ENCODE results near the gene CCDC34.
"Not testable (repeated sequence)": the region's sequence is repeated elsewhere in the genome, so short reads cannot be mapped to it uniquely, and the experiment has no call there.

Gene CCDC34

DNA sequence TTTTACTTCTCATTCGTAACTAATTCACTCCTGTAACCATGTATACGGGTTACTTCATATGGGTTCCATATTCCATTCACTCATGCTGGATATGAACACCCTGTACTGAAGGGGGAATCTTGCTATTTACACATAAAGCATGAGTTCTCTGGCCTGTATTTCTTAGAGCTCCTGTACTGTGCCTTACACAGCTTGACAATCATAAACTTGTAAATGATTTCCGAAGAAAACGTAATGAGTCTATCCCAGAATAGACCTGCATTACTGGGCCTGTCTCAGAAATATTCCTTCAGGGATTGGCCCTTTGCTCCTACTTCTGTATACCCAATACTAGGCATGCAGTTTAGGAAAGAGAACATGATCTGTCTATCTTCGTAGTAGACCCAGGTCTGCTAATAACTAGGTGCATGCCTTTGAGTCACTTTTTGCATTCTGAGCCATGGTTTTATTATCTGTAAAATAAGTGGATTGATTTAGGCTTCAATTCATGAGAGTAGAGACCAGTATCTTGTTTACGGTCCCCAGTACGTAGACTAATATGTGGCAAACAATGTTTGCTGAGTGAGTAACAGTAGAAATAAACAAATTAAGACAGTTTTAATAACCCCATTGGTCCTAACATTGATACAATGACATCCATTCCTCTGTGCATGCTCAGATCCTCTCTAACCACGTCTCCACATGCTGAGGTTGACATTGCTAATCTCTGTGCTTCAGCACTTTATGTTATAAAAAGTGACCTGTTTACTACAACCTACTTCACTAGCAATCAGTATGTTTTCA lies 1.2 kb downstream of the CCDC34 start:
- DNase-seq = no peak

DNA sequence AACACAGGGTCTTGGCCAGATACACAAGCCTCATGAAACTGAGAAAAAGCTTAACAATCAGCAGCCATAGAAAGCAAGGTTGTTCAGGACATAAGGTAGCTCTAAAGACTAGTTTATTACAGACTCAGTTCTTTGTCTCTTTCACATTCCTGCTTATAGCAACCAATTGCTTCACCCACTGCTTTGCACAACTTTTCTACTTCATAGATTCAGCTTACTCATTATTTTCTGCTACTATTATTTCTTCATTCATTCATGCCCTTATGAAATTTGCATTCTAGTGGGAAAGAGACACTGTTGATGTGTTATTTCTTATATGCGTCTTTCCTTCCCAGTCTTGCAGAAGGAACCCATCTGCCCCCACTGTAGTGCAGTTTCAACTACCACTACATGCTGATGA lies 4.7 kb downstream of the CCDC34 start:
- DNase-seq = no peak

DNA sequence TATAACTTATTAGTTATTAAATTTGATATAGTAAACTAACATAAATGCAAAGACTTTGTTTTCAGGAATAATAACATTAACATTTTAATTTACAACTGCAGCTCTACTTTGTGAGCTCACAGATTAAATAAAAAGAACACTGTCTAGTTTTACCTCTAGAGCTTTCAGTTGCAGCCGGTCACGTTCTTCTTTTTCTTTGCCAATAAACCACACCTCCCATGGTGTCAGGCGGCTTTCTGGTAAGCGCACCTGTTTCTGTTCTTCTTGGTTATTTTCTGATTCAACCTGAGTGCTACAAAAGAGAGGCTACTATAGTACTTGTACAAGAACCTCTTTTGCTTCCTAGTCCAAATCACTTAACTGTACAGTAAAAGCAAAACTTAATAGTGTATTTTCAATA lies 5.8 kb downstream of the CCDC34 start:
- no peak for DNase-seq

DNA sequence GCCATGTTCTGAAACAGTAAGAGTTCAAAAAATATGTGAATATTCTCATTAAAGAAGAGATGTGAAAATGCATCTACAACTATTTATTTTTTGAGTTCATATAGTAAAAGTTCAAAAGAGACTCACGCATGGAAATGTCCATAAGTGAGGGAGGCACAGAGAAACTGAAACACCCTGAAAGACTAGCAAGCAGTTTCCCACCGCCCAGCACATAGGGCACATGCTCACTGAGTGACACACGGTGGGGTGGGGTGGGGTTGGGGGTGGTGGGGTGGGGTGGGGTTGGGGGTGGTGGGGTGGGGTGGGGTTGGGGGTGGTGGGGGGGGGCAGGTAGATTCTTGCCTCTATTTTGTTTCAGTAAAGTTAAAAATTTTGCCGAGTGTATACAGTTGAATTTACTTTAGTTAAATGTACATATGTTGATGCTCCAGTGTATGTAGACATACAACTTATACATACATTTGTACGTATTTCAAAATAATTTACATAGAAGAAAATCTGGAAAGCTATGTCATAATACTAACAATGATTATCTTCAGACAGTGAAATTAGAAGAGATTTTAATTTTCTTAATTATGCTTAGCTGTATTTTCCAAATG lies 6.3 kb downstream of the CCDC34 start:
- DNase-seq = no peak

DNA sequence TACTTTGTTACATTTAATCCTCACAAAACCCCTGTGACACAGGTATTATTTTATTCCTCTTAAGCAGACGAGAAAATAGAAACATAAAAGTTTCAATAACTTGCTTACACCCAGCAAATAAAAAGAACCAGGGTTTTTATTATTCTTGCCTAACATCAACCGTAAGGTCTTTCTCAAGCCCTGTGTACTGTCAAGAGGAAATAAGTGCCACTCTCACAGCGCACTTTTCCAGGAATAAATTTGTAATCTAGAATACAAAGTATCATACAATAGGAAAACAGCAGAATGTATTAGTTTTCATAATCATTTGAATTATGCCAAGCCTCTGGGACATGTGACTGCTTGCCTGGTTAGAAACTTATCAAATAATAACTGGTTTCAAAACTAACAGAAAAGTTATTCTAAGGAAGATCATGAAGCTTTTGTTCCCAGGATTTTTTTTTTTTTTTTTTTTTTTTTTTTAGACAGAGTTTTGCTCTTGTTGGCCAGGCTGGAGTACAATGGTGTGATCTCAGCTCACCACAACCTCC lies 7.4 kb downstream of the CCDC34 start:
- no peak for DNase-seq

DNA sequence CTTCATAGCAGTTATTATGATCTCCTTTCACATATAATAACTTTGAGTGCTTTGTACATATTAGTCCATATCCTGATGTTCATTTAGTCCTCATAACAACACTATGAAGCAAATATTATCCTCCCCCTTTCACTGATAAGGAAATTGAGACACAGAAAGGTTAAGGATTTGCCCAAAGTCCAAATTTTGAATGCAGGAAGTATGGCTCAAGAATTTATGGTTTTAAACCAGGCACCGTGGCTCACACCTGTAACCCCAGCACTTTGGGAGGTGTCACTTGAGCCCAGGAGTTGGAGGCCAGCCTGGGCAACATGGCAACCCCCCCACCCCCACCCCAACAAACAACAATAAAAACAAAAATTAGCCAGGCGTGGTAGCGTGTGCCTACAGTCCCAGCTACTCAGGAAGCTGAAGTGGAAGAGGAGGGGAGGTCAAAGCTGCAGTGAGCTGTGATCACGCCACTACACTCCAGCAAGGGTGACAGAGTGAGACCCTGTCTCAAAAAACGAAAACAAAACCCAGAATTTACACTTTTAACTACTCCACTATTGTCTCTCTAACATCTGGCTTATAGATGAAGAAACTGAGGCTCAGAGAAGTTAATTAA lies 8.6 kb downstream of the CCDC34 start:
- DNase-seq = no peak

DNA sequence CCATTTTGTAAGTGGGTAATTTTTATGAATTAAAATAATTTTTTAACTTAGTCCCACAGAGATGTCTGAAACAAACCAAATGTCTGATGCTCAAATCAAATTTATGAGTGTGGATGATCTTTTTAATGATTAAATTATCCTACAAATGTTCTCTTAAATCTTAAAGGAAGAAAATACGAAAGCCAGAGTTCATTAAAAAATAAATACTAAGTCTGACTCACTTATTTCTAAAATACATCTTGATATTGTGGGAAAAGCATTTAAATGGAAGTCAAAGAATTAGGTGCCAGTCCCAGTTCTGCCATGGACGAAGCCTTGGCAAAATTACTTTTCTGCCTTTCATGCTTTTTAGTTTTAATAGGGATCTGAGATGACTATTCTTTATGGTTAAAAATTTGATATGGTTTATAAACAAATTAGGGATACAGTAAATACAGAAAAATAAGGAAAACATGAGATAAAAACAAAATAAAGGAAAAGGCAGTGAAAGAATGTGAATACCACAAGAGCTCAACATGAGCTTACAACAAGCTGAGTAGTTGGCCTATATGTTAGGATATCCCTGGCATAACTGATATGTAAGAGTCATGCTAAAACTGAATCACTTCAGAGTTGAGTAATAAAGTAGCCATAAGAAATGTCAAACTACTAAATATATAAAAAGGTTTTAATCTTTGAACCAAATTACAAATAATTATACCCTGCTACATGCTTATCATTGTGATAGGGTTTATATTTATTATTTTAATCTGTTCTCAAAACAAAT lies 9.2 kb downstream of the CCDC34 start:
- no peak for DNase-seq

DNA sequence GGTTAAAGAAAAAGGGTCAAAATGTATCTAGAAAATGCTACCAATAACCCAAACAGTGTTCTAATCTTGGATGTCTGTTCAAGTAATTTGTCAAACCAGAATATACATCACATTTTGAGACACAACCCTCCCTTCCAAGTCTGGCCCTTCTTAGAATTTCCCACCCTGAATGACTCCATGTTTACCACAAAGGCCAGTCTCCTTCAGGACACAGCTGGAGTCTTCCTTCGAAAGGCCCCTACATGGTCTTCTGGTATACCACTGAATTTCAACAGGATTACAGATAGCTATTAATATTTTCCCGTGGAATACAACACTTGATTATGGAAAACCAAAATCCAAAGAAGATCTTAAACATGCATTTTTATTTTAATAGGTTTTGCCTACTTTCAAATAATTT lies 10.2 kb downstream of the CCDC34 start:
- no peak for DNase-seq

DNA sequence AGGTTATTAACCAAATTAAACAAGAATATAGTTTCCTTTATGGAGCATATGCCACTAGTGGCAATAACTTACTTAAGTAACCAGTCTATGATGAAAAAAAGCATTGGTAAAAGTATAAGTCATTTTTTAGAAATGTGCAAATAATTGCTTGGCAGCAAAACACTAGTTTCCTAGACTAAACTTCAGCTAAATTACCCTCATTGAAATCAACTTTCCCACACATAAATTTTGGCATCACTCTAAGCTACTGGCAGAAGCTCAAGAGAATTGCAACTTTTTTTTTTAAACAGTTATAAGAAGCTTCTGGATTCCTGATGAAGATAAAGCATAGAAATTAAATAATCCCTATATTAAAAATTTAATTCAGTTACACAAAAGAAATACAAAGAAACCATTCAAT lies 12.5 kb downstream of the CCDC34 start:
- no peak for DNase-seq

DNA sequence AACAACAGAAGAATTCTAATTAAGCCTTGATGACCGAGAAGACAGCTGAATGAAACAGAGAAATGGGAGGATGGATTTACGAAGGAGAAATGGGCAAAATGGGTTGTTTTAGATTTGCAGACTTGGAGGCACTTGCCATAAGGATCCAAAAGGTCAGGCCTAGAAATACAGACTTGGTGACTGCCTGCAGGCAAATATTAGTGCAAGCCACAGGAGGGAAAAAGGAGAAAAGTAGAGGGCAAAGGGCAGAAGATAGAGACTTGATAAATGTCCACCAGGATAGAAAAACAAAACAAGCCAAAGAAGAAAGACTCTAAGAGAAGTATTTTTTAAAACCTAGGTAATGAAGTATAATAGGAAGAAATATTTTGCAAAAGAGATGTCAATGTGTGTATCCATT lies 13.1 kb downstream of the CCDC34 start:
- DNase-seq = no peak

DNA sequence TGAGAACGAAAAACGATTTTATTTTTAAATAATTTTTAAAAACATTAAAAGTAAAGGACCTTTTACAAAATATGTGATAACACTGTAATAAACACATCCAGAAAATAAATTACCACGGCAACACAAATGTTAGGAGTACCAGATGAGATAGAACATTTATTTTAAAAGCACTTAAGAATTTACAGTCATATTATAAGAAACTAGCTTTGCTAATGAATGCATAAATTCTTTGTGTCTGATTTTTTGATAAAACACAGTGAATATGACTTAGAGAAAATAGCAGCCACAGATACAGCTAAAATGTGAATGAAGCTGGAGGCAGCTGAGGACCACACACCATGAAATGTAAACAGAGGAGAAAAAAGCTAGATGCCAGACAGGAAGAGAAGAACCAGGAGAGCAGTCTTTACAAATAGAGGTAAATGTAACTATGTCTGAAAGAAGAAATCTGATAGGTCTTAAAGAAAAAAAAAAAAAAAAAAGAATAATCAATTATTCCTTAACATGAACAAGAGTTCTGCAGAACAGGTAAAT lies 14.6 kb downstream of the CCDC34 start:
- no peak for DNase-seq

DNA sequence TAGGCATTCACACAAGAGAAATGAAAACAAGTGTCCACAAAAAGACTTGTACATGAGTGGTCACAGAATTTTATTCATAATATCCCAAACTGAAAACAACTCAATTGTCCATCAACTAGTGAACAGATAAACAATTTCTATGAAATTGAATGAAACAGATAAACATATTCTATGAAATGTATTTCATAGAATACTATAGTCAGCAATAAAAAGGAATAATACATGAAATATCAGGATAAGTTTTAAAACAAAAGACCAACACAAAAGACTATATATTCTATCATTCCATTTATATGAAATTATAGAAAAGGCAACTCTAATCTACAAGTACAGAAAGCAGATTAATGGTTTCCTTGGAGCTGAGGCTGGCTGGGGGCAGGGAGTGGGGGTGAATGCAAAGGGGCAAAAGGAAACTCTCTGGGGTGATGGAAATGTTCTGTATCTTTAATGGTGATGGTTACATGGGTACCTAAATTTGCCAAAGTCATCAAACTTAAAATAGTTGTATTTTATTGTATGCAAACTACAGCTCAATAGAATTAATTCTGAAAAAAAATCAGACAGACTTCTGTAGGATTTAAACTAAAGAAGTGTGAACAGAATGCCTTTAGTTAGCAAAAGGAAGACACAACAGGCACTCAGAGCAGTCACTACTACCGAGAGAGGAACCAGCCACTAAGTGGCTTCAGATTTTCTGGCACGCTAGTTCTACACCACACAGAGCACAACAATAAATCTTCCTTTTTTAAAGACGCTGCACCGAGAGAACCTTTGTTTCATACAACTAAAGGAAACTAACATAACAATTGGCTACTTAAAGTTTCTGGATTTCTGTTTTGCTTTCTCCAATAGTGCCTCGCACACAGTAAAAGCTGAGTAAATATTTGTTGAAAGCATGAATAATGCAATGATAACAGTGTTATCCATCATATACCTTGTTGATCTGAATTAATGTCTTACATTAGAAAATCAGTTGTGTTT lies 15.4 kb downstream of the CCDC34 start:
- DNase-seq = no peak

DNA sequence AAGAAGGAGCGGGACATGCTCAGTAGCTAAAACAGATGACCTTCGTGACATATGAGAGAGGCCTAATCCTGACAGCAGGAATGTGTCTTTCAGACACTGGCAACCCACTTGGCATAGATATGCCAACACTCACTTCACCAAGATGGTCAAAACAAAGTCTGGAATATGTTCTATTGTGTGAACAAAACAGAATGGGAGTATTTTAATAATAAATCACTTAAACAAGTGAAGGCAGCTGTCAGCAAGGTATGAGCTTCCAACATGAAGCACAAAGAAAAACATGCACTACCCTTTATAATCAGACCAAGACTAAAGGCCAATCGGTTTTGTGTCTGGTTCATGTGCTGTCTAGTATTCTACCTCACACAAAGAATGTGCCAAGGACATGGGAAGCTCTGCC lies 23.1 kb downstream of the CCDC34 start:
- no peak for DNase-seq

DNA sequence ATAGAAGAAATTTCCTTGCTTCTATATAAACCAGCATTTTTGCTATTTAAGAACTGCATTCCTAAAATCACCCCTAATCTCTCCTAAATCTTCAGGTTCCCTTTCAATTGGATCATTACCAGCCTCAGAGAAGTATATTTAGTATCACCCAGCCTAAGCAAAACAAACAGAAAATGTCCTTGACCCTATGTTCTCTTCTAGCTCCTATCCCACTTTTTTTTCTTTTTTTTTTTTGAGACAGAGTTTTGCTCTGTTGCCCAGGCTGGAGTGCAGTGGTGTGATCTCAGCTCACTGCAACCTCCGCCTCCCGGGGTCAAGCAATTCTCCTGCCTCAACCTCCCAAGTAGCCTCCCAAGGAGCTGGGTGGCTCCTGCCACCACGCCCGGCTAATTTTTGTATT lies 28.3 kb downstream of the CCDC34 start:
- DNase-seq = not testable (repeated sequence)

DNA sequence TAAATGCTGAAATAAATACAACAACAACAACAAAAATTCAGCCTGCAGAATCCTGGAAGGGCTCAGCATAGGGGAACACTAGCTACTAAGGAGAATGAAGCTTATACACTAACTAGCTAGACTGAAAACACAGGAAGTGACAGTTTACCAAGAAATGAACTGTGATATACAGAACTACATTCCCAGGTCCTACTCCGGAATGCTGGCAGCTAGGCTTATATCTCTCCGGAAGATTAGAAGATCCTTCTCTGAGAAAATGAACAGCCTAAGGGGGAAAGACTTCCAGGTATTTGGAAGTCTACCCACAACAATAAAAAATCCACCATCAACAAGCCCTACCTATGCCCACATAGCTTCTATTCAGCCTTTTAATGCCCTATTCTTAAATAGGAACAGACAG lies 31.0 kb downstream of the CCDC34 start:
- DNase-seq = no peak

DNA sequence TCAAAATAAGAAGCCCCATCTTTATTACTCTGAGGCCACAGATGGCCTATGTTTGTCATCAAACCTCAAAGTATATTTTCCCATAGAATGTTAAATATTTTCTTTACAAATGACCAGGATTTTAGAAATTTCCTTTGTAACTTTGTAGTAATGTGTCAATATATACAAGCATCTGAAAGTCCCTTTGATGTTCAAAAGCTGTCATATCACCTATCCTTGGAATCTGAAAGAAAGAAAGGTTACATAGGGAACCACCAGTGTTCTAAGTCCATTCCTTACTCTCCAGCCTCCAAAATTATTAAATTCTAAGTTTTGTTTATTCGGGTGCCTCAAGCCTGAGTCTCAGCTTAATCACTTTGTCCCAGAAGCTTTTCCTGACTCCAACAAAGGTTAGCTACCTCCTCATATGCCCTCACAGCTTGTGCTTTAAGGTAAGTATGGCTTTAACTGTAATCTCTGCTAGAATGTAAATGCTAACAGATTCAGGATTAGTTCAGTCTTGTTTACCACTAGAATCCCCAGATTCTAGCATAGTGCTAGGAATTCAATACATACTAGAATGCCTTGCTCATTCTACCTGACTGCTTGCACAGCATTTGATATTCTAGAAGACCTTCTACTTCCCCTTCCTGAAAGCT lies 32.3 kb downstream of the CCDC34 start:
- DNase-seq = no peak

DNA sequence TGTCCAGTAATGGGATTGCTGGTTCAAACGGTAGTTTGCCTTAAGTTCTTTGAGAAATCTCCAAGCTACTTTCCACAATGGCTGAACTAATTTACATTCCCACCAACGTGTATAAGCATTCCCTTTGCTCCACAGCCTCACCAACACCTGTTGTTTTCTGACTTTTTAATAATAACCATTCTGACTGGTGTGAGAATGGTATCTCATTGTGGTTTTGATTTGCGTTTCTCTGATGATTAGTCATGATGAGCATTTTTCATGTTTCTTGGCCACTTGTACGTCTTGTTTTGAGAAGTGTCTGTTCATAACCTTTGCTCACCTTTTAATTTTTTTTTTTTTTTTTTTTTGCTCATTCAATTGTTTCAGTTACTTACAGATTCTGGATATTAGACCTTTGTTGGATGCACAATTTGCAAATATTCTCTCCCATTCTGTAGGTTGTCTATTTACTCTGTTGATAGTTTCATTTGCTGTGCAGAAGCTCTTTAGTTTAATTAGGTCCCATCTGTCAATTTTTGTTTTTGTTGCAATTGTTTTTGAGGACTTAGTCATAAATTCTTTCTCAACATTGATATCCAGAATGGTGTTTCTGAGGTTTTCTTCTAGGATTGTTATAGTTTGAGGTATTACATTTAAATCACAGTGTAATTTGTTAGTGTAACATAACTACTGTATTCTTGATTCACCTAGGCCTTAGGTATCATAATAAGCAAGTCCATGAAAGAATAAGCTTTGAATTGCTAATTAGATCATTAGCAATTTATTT lies 33.0 kb downstream of the CCDC34 start:
- DNase-seq = no peak

DNA sequence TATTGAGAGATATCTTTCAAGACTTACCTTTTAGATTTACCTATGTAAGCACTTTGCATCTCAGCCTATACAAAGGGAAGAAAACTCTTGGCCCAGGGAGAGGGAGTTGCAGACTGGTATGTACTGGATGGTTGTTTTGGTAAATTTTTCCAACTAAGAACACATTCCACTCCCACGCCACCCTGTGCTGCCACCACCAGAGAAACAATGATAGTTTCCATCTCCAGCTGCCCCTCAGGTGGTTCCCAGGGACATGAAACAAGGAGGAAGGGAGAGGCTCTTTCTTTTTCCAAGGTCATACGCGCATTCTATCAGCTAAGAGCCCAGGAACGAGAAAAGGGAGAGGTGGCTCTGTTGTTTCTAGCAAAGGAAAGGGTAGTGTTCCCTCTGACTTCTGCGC lies 34.4 kb downstream of the CCDC34 start:
- DNase-seq = no peak

DNA sequence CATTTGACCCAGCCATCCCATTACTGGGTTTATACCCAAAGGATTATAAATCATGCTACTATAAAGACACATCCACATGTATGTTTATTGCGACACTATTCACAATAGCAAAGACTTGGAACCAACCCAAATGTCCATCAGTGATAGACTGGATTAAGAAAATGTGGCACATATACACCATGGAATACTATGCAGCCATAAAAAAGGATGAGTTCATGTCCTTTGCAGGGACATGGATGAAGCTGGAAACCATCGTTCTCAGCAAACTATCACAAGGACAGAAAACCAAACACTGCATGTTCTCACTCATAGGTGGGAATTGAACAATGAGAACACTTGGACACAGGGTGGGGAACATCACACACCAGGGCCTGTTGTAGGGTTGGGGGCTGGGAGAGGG lies 36.0 kb downstream of the CCDC34 start:
- not testable (repeated sequence) for DNase-seq

DNA sequence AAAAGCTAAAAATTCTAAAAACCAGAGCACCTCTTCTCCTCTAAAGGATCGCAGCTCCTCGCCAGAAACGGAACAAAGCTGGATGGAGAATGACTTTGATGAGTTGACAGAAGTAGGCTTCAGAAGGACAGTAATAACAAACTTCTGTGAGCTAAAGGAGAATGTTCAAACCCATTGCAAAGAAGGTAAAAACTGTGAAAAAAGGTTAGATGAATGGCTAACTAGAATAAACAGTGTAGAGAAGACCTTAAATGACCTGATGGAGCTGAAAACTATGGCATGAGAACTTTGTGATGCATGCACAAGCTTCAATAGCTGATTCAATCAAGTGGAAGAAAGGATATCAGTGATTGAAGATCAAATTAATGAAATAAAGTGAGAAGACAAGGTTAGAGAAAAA lies 40.8 kb downstream of the CCDC34 start:
- DNase-seq = not testable (repeated sequence)

DNA sequence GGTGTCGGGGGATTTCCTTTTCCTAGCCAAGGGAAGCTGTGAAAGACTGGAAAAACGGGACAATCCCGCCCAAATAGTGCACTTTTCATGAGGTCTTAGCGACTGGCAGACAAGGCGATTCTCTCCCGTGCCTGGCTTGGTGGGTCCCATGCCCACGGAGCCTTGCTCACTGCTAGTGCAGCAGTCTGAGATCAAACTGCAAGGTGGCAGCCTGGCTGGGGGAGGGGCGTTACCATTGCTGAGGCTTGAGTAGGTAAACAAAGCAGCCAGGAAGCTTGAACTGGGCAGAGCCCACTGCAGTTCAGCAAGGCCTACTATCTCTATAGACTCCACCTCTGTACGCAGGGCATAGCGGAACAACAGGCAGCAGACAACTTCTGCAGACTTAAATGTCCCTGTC lies 41.7 kb downstream of the CCDC34 start:
- DNase-seq = not testable (repeated sequence)
